ENCODE data around the gene JAZF1.

JAZF1 gene

GRCh38 chr7:28061824-28062196, 118.8 kb downstream of the JAZF1 start:
- no peak for TF ChIP-seq CTCF (IDR thresholded peaks at IDR 0.05; ENCODE audit: low read depth, low read length)
- in situ Hi-C loops (cut with HindIII; ENCODE audit: low sequenced_read_pairs), result no loop called here
- no peak for DNase-seq (ENCODE audit: low read depth, low spot score)
- H3K4me3 ChIP-seq (ENCODE audit: low read depth, low read length), result no peak overlapping the region

- DNase-seq (ENCODE audit: low read depth, low spot score), result no peak
- no peak for TF ChIP-seq CTCF (IDR thresholded peaks at IDR 0.05; ENCODE audit: low read depth, low read length)
- in situ Hi-C loops (cut with HindIII; ENCODE audit: low sequenced_read_pairs), result no loop called here
- no peak overlapping the region for H3K4me3 ChIP-seq (ENCODE audit: low read depth, low read length)
Measured at GRCh38 chr7:28060371-28060950, 120.1 kb downstream of the JAZF1 start.

- H3K4me3 ChIP-seq (ENCODE audit: low read depth, low read length), result no peak overlapping the region
- no peak for TF ChIP-seq CTCF (IDR thresholded peaks at IDR 0.05; ENCODE audit: low read depth, low read length)
- DNase-seq (ENCODE audit: low read depth, low spot score), result no peak
- in situ Hi-C loops (cut with HindIII; ENCODE audit: low sequenced_read_pairs), result no loop called here
Measured at GRCh38 chr7:28055161-28055544, 125.4 kb downstream of the JAZF1 start.

- no peak for DNase-seq (ENCODE audit: low read depth, low spot score)
- in situ Hi-C loops (cut with HindIII; ENCODE audit: low sequenced_read_pairs), result no loop called here
- no peak for TF ChIP-seq CTCF (IDR thresholded peaks at IDR 0.05; ENCODE audit: low read depth, low read length)
- H3K4me3 ChIP-seq (ENCODE audit: low read depth, low read length), result no peak overlapping the region
Measured at GRCh38 chr7:28054531-28055160, 125.9 kb downstream of the JAZF1 start.

GRCh38 chr7:28052933-28053332, 127.7 kb downstream of the JAZF1 start:
- no peak overlapping the region for H3K4me3 ChIP-seq (ENCODE audit: low read depth, low read length)
- no peak for TF ChIP-seq CTCF (IDR thresholded peaks at IDR 0.05; ENCODE audit: low read depth, low read length)
- in situ Hi-C loops (cut with HindIII; ENCODE audit: low sequenced_read_pairs), result no loop called here
- no peak for DNase-seq (ENCODE audit: low read depth, low spot score)

GRCh38 chr7:28048694-28049093, 131.9 kb downstream of the JAZF1 start:
- no peak for TF ChIP-seq CTCF (IDR thresholded peaks at IDR 0.05; ENCODE audit: low read depth, low read length)
- H3K4me3 ChIP-seq (ENCODE audit: low read depth, low read length), result no peak overlapping the region
- in situ Hi-C loops (cut with HindIII; ENCODE audit: low sequenced_read_pairs), result no loop called here
- DNase-seq (ENCODE audit: low read depth, low spot score), result no peak
